Esophagus muscularis mucosa (tissue), 4 donors: ENCODE data around the gene SLCO3A1. TPM values are rescaled to one million over a fixed set of nuclear protein-coding genes. Genes with fewer than 3 reads are reported as not detected.

Experiments
- DNase-seq: peaks from one replicate; pipeline ENCODE4 v3.0.0-alpha.2; 2017; ENCODE audit errors: extremely low spot score
- H3K27ac ChIP-seq, 4 donors: fragments of 200-600 bp; sonication (generic); replicated peaks in 1 of 4; 1 replicate in 3 of 4; 2 replicates in 1 of 4; pipeline ENCODE4 v1.5.1; 2016 to 2019; ENCODE audit warnings: mild to moderate bottlenecking in 1 of 4
- H3K27me3 ChIP-seq, 4 donors: fragments of 200-600 bp; sonication (generic); one replicate each; pipeline versions ENCODE4 v1.5.1 to v1.6.0; 2016 to 2019
- H3K36me3 ChIP-seq, 4 donors: fragments of 200-600 bp; sonication (generic); one replicate each; pipeline ENCODE4 v1.5.1; 2016 to 2019
- H3K4me1 ChIP-seq, 4 donors: fragments of 200-600 bp; sonication (generic); one replicate each; pipeline ENCODE4 v1.5.1; 2016 to 2019
- H3K4me3 ChIP-seq, 4 donors: fragments of 200-600 bp; sonication (generic); 1 replicate in 2 of 4; 2 replicates in 2 of 4; pipeline ENCODE4 v1.5.1; 2016 to 2019; ENCODE audit warnings: mild to moderate bottlenecking in 4 of 4, moderate library complexity in 1 of 4
- H3K9me3 ChIP-seq, 4 donors: fragments of 200-600 bp; sonication (generic); 1 replicate in 3 of 4; 2 replicates in 1 of 4; pipeline ENCODE4 v1.5.1; 2016 to 2019
- CTCF ChIP-seq, 3 experiments: fragments of 200-600 bp in 2 of 3; fragments of 450-650 bp in 1 of 3; sonication (generic) in 2 of 3; IDR thresholded peaks; one replicate each; pipeline ENCODE4 v1.5.1; 2017 to 2019; ENCODE audit warnings: antibody characterized with exemption in 3 of 3, mild to moderate bottlenecking in 2 of 3, moderate library complexity in 1 of 3
- EP300 ChIP-seq: sonication (generic); formaldehyde crosslinking; IDR thresholded peaks from one replicate; pipeline ENCODE4 v1.6.1; 2017; ENCODE audit warnings: antibody characterized with exemption
- POLR2A ChIP-seq: fragments of 450-650 bp; IDR thresholded peaks from one replicate; pipeline ENCODE4 v1.6.1; 2017; ENCODE audit warnings: antibody characterized with exemption, moderate library complexity, mild to moderate bottlenecking, low read depth
- POLR2AphosphoS5 ChIP-seq, 2 donors: sonication (generic); formaldehyde crosslinking; IDR thresholded peaks; one replicate each; pipeline ENCODE4 v1.6.1; 2017; ENCODE audit warnings: antibody characterized with exemption in 2 of 2
- WGBS: methylation state at CpG from one replicate; pipeline ENCODE4 v1.1.5; 2018; 5-methylcytosine and 5-hydroxymethylcytosine counted together
- intact Hi-C: fragments of 100-400 bp; cut with DNase I; formaldehyde crosslinking; loops from one replicate; pipeline ENCODE4 v1.15.1; 2023
- total RNA-seq, 4 donors: library from RNA; depleted of rRNA; stranded (reverse); fragments of >200 nt; gene quantifications; one replicate each; pipeline versions ENCODE4 v1.1.0 to v1.2.1, GENCODE V29; 2016

Gene SLCO3A1
- total RNA-seq, 4 donors from 2014 or later, result 5.6 to 17.5 (median 12.3) TPM

- Histone ChIP-seq H3K27me3 (no peaks in the 10 kb centered on the region), H3K9me3 (no peaks in the 10 kb centered on the region), H3K4me3 (no peak overlapping the region), H3K27ac (peak overlapping the region; percentile 76 to 88 (median 84)), H3K36me3 (no peaks in the 10 kb centered on the region), H3K4me1 (peaks cover 65 to 80% (median 68%) of the 10 kb centered on the region in 4 donors)
- TF ChIP-seq EP300 (no peak), POLR2A (no peak)
- intact Hi-C loops, result no loop called here
- WGBS, result 75% methylated on average over 5 of the region's 5 CpGs
- DNase-seq, result no peak
Observed at GRCh38 chr15:91865950-91866349, 12.4 kb downstream of the SLCO3A1 start.

DNA sequence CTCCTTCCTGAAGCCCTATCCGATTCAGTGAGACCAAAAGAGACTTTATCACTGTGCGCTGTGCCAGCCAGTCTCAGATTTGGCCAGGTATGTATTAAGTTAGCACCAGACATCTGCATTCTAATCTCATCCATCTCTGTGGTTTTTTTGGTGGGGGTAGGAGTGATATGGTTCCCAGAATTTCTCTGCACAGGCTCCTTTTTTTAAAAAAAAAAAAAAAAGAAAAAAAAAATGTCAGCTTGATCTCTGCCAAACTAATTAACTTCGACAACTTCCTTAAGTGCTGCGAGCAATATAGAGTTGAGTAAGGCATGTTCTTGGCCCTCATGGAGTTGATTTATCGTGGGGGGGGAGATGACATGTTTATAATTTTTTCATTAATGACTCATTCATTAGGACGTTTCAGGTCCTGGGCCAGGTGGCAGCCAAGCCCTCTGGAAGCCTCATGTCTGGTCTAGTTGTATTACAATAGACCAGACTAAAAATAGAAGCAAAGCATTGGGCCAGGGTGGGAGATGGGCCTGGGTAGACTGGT is 12.9 kb downstream of the SLCO3A1 start:
- H3K27me3 ChIP-seq, result no peaks in the 10 kb centered on the region
- no peaks in the 10 kb centered on the region for H3K36me3 ChIP-seq
- H3K4me3 ChIP-seq, result peak overlapping the region in 1 of 4 donors; percentile 9
- H3K9me3 ChIP-seq, result no peaks in the 10 kb centered on the region
- H3K27ac ChIP-seq, result peak overlapping the region; percentile 76 to 88 (median 84)
- intact Hi-C loops, result no loop called here
- 38% methylated on average over 6 of the region's 6 CpGs for WGBS
- DNase-seq, result no peak
- peaks cover 65 to 78% (median 68%) of the 10 kb centered on the region in 4 donors for H3K4me1 ChIP-seq
- TF ChIP-seq CTCF (IDR thresholded peaks at IDR 0.05) (no peak), POLR2AphosphoS5 (IDR thresholded peaks at IDR 0.05) (peak; percentile 37 to 64)

DNA sequence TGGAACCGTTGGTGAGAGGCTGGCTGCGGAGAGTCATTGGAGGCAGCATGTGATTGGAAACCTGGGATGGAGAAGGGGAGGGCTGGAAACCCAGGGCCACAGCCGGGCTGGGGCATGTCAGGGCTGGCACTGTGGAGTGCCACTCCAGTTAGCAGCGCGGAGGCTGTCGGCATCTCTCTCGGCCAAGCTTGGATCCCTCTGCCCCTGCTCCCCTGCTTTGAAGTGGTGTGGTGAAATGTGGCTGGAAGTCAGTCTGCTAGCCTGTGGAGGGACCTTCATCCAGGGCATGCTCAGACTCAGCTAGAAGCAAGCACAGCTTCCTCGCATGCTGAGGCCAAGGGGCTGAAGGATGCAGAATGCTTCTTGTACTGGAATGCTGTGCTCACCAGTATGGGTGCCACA is 13.5 kb downstream of the SLCO3A1 start:
- peak overlapping the region in 2 of 4 donors; percentile 9 for H3K4me3 ChIP-seq
- H3K4me1 ChIP-seq, result peaks cover 65 to 73% (median 67%) of the 10 kb centered on the region in 4 donors
- no peaks in the 10 kb centered on the region for H3K9me3 ChIP-seq
- no peak for DNase-seq
- H3K27ac ChIP-seq, result peak overlapping the region; percentile 76 to 88 (median 84)
- WGBS, result 65% methylated on average over 3 of the region's 8 CpGs
- H3K36me3 ChIP-seq, result no peaks in the 10 kb centered on the region
- TF ChIP-seq CTCF (IDR thresholded peaks at IDR 0.05), result no peak
- no peak for TF ChIP-seq POLR2A
- no peak for TF ChIP-seq POLR2AphosphoS5 (IDR thresholded peaks at IDR 0.05)
- TF ChIP-seq EP300, result no peak
- intact Hi-C loops, result no loop called here
- no peaks in the 10 kb centered on the region for H3K27me3 ChIP-seq

DNA sequence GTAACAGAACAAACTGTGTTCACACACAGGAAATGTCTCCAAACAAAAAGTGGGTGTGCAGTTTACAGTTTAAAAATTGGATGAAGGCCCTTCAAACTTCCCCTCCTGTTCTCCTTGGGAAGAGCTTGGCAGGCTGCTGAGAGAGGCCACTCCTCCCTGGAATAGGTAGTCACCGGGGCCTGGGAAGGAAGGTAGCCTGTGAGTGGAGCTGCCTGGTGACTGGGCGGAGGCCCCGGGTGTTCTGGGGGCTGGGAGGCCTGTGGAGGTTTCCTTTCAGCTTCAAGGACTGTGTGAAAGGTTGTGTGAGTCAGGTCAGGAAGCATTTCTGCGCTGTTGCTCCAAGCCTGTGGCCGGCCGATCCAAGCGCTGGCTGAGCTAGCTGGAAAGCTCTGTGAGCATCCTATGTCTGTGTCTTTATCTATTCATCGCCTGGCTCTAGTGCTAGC is 14.1 kb downstream of the SLCO3A1 start:
- H3K27me3 ChIP-seq, result no peaks in the 10 kb centered on the region
- TF ChIP-seq CTCF (IDR thresholded peaks at IDR 0.05) (no peak), POLR2AphosphoS5 (IDR thresholded peaks at IDR 0.05) (peak; percentile 67 to 76), POLR2A (no peak)
- intact Hi-C loops, result no loop called here
- WGBS, result 34% methylated on average over 8 of the region's 8 CpGs
- DNase-seq, result no peak
- peak overlapping the region in 1 of 4 donors; percentile 9 for H3K4me3 ChIP-seq
- H3K4me1 ChIP-seq, result peaks cover 61 to 67% (median 64%) of the 10 kb centered on the region in 4 donors
- H3K36me3 ChIP-seq, result no peaks in the 10 kb centered on the region
- H3K27ac ChIP-seq, result peak overlapping the region; percentile 76 to 88 (median 84)
- no peaks in the 10 kb centered on the region for H3K9me3 ChIP-seq

DNA sequence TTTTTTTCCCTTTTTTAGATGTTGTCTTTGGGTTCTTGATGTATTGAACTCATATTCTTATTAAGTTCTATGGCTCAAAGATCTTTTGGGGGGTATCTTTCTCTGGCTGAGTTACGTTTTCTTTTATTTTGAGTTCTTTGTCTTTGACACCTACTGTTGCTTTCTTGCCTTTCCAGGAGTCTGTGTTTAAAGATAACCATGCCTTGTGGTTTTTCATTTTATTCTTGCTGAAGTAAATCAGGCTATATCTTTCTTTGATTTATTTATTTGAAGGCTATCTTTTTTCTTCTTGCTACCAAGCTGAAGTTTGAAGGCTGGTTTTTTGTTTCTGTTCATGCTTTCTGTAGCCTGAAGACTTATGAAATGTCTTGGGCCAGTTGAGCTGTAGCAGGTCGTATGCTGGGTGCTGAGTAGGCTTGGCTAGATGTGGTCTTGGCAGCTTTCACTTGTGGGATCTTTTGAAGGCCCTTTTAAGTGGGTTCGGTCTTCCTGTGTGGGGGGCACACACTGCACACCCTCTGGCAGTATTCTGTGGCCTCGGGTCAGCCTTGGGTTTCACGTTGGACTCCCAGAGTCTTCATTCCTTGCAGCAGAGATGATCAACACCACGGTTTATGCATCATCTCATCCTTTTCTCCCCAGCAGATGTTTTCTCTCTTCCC is 17.5 kb downstream of the SLCO3A1 start:
- intact Hi-C loops, result no loop called here
- Histone ChIP-seq H3K4me3 (no peak overlapping the region), H3K36me3 (no peaks in the 10 kb centered on the region), H3K9me3 (no peaks in the 10 kb centered on the region), H3K27me3 (no peaks in the 10 kb centered on the region), H3K4me1 (peaks cover 27 to 36% (median 32%) of the 10 kb centered on the region in 4 donors), H3K27ac (no peak overlapping the region)
- TF ChIP-seq POLR2A (no peak), POLR2AphosphoS5 (IDR thresholded peaks at IDR 0.05) (no peak), CTCF (IDR thresholded peaks at IDR 0.05) (no peak), EP300 (no peak)
- 78% methylated on average over 6 of the region's 6 CpGs for WGBS
- DNase-seq, result no peak
